Panc1 (cell line): ENCODE data around the gene SNRPA.

Experiments used
- CTCF ChIP-seq: fragments of 450-650 bp; IDR thresholded peaks from 2 replicates; pipeline ENCODE4 v1.5.1; 2017; ENCODE audit warnings: mild to moderate bottlenecking
- POLR2AphosphoS5 ChIP-seq: IDR thresholded peaks from 2 replicates; pipeline ENCODE4 v1.6.1; 2012; ENCODE audit warnings: mild to moderate bottlenecking, low read depth, low read length, moderate library complexity
- SIN3A ChIP-seq: IDR thresholded peaks from 2 replicates; pipeline ENCODE4 v1.6.1; 2012; ENCODE audit warnings: low read depth, mild to moderate bottlenecking, low read length, moderate library complexity, borderline replicate concordance; ENCODE audit not compliant: insufficient read depth

GRCh38 chr19:40797166-40797962 lies 46.4 kb downstream of the SNRPA start:
- TF ChIP-seq SIN3A (no peak), CTCF (no peak), POLR2AphosphoS5 (no peak)
